IMR-90 (cell line): ENCODE results near the gene TBC1D9. TPM values are rescaled to one million over a fixed set of nuclear protein-coding genes. Genes with fewer than 3 reads are reported as not detected.
A peak's percentile ranks its signal among the peaks of the same experiment; 100 is the strongest.

Experiments used
- ATAC-seq: fragments of 200-7000 bp; cut with Tn5 transposase; 2 replicates; pipeline ENCODE4 v1.9.1; 2020; ENCODE audit warnings: low read depth, mild to moderate bottlenecking, moderate library complexity
- BruUV-seq: library from RNA; stranded (reverse); fragments of 400-500 nt; replicated peaks from 2 replicates; lab custom pipeline; 2021; lab: Mats Ljungman, UMichigan
- CTCF ChIA-PET: fragments of 300-600 bp; formaldehyde crosslinking; extraction: SDS; loops from one replicate; lab custom pipeline; 2021; ENCODE audit warnings: antibody characterized with exemption; lab: Yijun Ruan, JAX
- POLR2A ChIA-PET: fragments of 300-600 bp; sonication (Branson Sonifier 250); formaldehyde crosslinking; loops from one replicate; lab custom pipeline; 2022; ENCODE audit warnings: antibody characterized with exemption; ENCODE audit not compliant: unreplicated experiment; lab: Charles Lee
- DNase-seq: peaks from one replicate; pipeline ENCODE4 v3.0.0; 2013
- H2AFZ ChIP-seq: replicated peaks from 2 replicates; pipeline ENCODE3; 2013; ENCODE audit warnings: low read length, mild to moderate bottlenecking; ENCODE audit not compliant: poor library complexity
- H2AK5ac ChIP-seq: 2 replicates; pipeline ENCODE4 v1.6.1; 2013; ENCODE audit warnings: low read depth, low read length, inconsistent platforms
- H2AK9ac ChIP-seq: replicated peaks from 2 replicates; pipeline ENCODE3; 2013; ENCODE audit warnings: mild to moderate bottlenecking, low read depth, low read length, moderate library complexity; ENCODE audit not compliant: poor library complexity
- H2BK120ac ChIP-seq: 2 replicates; pipeline ENCODE4 v1.6.1; 2013; ENCODE audit warnings: low read depth, low read length, inconsistent platforms
- H2BK15ac ChIP-seq: 3 replicates; pipeline ENCODE4 v1.6.1; 2013; ENCODE audit warnings: low read depth, low read length, inconsistent platforms
- H2BK20ac ChIP-seq: 2 replicates; pipeline ENCODE4 v1.6.1; 2013; ENCODE audit warnings: low read depth, mild to moderate bottlenecking, inconsistent platforms, low read length, moderate library complexity
- H2BK5ac ChIP-seq: 2 replicates; pipeline ENCODE4 v1.6.1; 2013; ENCODE audit warnings: mild to moderate bottlenecking, low read depth, low read length, inconsistent platforms; ENCODE audit not compliant: poor library complexity, severe bottlenecking
- H3K14ac ChIP-seq: replicated peaks from 2 replicates; pipeline ENCODE4 v1.6.1; 2013; ENCODE audit warnings: low read depth, low read length, inconsistent platforms
- H3K18ac ChIP-seq: 2 replicates; pipeline ENCODE4 v1.6.1; 2013; ENCODE audit warnings: low read depth, low read length, control low read depth
- H3K23ac ChIP-seq: 2 replicates; pipeline ENCODE4 v1.6.1; 2013; ENCODE audit warnings: low read depth, low read length, inconsistent platforms
- H3K27ac ChIP-seq: 2 replicates; pipeline ENCODE4 v1.5.1; 2013; ENCODE audit warnings: mild to moderate bottlenecking, control low read depth, low read length; ENCODE audit not compliant: insufficient read depth
- H3K27me3 ChIP-seq: 2 replicates; pipeline ENCODE4 v1.6.1; 2013; ENCODE audit warnings: low read length; ENCODE audit not compliant: control insufficient read depth, insufficient read depth
- H3K36me3 ChIP-seq: 2 replicates; pipeline ENCODE4 v1.6.1; 2013; ENCODE audit warnings: low read length, mixed read lengths; ENCODE audit not compliant: control insufficient read depth, insufficient read depth
- H3K4ac ChIP-seq: 2 replicates; pipeline ENCODE4 v1.6.1; 2013; ENCODE audit warnings: low read depth, low read length, inconsistent platforms
- H3K4me1 ChIP-seq: 2 replicates; pipeline ENCODE4 v1.6.1; 2013; ENCODE audit warnings: low read length, mixed read lengths; ENCODE audit not compliant: control insufficient read depth, insufficient read depth
- H3K4me2 ChIP-seq: 2 replicates; pipeline ENCODE4 v1.6.1; 2013; ENCODE audit warnings: low read depth, mild to moderate bottlenecking, control low read depth, low read length, moderate library complexity
- H3K4me3 ChIP-seq: 2 replicates; pipeline ENCODE4 v1.5.1; 2013; ENCODE audit warnings: low read depth, mild to moderate bottlenecking, control low read depth, low read length, moderate library complexity; ENCODE audit not compliant: insufficient read depth
- H3K56ac ChIP-seq: 2 replicates; pipeline ENCODE4 v1.6.1; 2013; ENCODE audit warnings: low read length, inconsistent platforms; ENCODE audit not compliant: insufficient read depth; ENCODE audit errors: extremely low read depth
- H3K79me1 ChIP-seq, 2 experiments: 2 replicates each; pipeline ENCODE4 v1.6.1; 2013; ENCODE audit warnings: low read length in 2 of 2, inconsistent platforms in 1 of 2, low read depth in 1 of 2
- H3K9ac ChIP-seq: 2 replicates; pipeline ENCODE4 v1.6.1; 2013; ENCODE audit warnings: low read depth, low read length, control low read depth
- H3K9me1 ChIP-seq: 2 replicates; pipeline ENCODE4 v1.6.1; 2013; ENCODE audit warnings: low read length, inconsistent platforms; ENCODE audit not compliant: insufficient read depth
- H3K9me3 ChIP-seq: 2 replicates; pipeline ENCODE4 v1.6.1; 2013; ENCODE audit warnings: low read length; ENCODE audit not compliant: control insufficient read depth, insufficient read depth
- H4K20me1 ChIP-seq: 2 replicates; pipeline ENCODE4 v1.6.1; 2013; ENCODE audit warnings: low read length, inconsistent platforms; ENCODE audit not compliant: insufficient read depth
- H4K5ac ChIP-seq: 2 replicates; pipeline ENCODE4 v1.6.1; 2013; ENCODE audit warnings: mild to moderate bottlenecking, low read depth, low read length, control low read depth
- H4K8ac ChIP-seq, 2 experiments: 2 replicates each; pipeline ENCODE4 v1.6.1; 2013; ENCODE audit warnings: low read depth in 2 of 2, low read length in 2 of 2, control low read depth in 1 of 2, inconsistent platforms in 1 of 2
- H4K91ac ChIP-seq: 2 replicates; pipeline ENCODE4 v1.6.1; 2013; ENCODE audit warnings: low read depth, low read length, inconsistent platforms; ENCODE audit not compliant: insufficient read depth
- CEBPB ChIP-seq: IDR thresholded peaks from 2 replicates; pipeline ENCODE4 v1.6.1; 2012; ENCODE audit warnings: low read depth, low read length, improper control_type of control experiment
- ELK1 ChIP-seq: fragments of 150-350 bp; IDR thresholded peaks from 2 replicates; pipeline ENCODE4 v1.6.1; 2016; ENCODE audit warnings: low read depth, mild to moderate bottlenecking, low read length, moderate library complexity, borderline replicate concordance
- MXI1 ChIP-seq: IDR thresholded peaks from 2 replicates; pipeline ENCODE4 v1.6.1; 2012; ENCODE audit warnings: low read depth, mild to moderate bottlenecking, low read length, moderate library complexity, borderline replicate concordance
- NFE2L2 ChIP-seq: fragments of 150-350 bp; IDR thresholded peaks from 2 replicates; pipeline ENCODE4 v1.6.1; 2016; ENCODE audit warnings: low read depth, mild to moderate bottlenecking, low read length
- POLR2A ChIP-seq: IDR thresholded peaks from 2 replicates; pipeline ENCODE4 v1.6.1; 2012; ENCODE audit warnings: mild to moderate bottlenecking, low read depth, low read length
- SMC3 ChIP-seq: fragments of 150-350 bp; IDR thresholded peaks from 2 replicates; pipeline ENCODE4 v1.6.1; 2016; ENCODE audit warnings: low read depth, mild to moderate bottlenecking, antibody characterized with exemption, low read length, moderate library complexity
- WGBS, 2 experiments: methylation state at CpG; one replicate each; pipeline versions ENCODE4 v1.1.5 to v1.1.7; 2013; ENCODE audit warnings: missing lambda C conversion rate in 2 of 2; ENCODE audit not compliant: insufficient read length in 1 of 2; ENCODE audit errors: extremely low coverage in 2 of 2; 5-methylcytosine and 5-hydroxymethylcytosine counted together
- dilution Hi-C: fragments of 300-500 bp; cut with HindIII; formaldehyde crosslinking; loops from one replicate; pipeline ENCODE4 v1.14.3; 2018; ENCODE audit warnings: low sequenced_read_pairs; ENCODE audit not compliant: unreplicated experiment
- in situ Hi-C: fragments of 300-500 bp; cut with MboI; formaldehyde crosslinking; loops from 3 replicates; pipeline ENCODE4 v1.14.3; 2019; ENCODE audit warnings: low sequenced_read_pairs, inconsistent platforms, mixed read lengths
- intact Hi-C: fragments of 100-400 bp; cut with micrococcal nuclease; formaldehyde crosslinking; loops from 2 replicates; pipeline ENCODE4 v1.10.0; 2022
- polyA plus RNA-seq, 3 experiments: library from polyadenylated mRNA; depleted of rRNA; stranded (reverse); fragments of >200 nt; gene quantifications; 2 replicates each; pipeline ENCODE4 v1.2.3, GENCODE V29; 2012; ENCODE audit warnings: low replicate concordance in 1 of 3
- total RNA-seq: library from RNA; depleted of rRNA; stranded (reverse); fragments of >200 nt; gene quantifications from 2 replicates; pipeline ENCODE4 v1.2.3, GENCODE V29; 2012
- TF ChIP-seq, protein P1 (sequence below): fragments of 150-350 bp; IDR thresholded peaks from 2 replicates; pipeline ENCODE4 v1.6.1; 2017; ENCODE audit warnings: mild to moderate bottlenecking, antibody characterized with exemption, low read length, low read depth

TBC1D9 gene
- total and polyA plus RNA-seq, 2 of the 4 experiments (the other 2 are of a cell fraction), result 11.7 to 15.2 TPM

DNA sequence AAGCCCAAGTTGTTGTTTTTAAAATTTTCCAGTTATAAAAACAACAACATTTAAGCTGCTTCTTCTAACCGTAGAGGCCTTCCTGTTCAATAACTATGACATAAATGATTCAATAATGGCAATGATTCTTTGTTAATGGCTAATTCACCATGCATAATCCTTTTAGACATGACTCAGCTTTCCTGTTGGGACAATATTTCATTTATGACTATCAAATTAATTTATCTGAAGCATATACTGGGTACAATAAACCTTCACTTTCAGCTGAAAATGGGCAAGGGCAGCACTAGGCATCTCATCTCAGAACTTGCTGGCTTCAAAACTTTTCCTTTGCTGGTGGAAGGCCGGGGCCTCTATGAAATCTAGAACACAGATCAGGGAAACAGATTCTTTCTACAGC lies 38.9 kb downstream of the TBC1D9 start:
- Histone ChIP-seq H3K79me1 (peaks cover 22 to 31% of the 10 kb centered on the region in 2 experiments; a peak in 2 of 4 replicates), H3K4me3 (no peak overlapping the region), H2BK20ac (no peak overlapping the region), H2AK9ac (no peak overlapping the region), H3K4ac (no peak overlapping the region), H4K91ac (no peak overlapping the region), H3K4me2 (no peak overlapping the region), H3K4me1 (peaks cover 7% of the 10 kb centered on the region), H3K9me1 (peaks cover 11% of the 10 kb centered on the region), H3K56ac (no peak overlapping the region), H4K20me1 (no peaks in the 10 kb centered on the region; the same call in 1 of the 2 replicates), H2BK15ac (no peak overlapping the region), H3K27me3 (no peaks in the 10 kb centered on the region), H3K23ac (no peak overlapping the region), H2BK120ac (no peak overlapping the region), H4K5ac (no peak overlapping the region), H3K9me3 (no peaks in the 10 kb centered on the region), H2AFZ (no peak overlapping the region), H3K27ac (no peak overlapping the region), H2AK5ac (no peak overlapping the region), H3K9ac (no peak overlapping the region), H3K18ac (no peak overlapping the region), H4K8ac (no peak overlapping the region), H3K36me3 (no peaks in the 10 kb centered on the region), H3K14ac (no peak overlapping the region), H2BK5ac (no peak overlapping the region)
- dilution Hi-C loops, result no loop called here
- no peak for DNase-seq
- TF ChIP-seq ELK1 (no peak), CEBPB (no peak), NFE2L2 (peak; percentile 27; the same call in 1 of the 2 replicates), SMC3 (no peak), POLR2A (no peak), MXI1 (no peak)
- TF ChIP-seq, protein P1, sequence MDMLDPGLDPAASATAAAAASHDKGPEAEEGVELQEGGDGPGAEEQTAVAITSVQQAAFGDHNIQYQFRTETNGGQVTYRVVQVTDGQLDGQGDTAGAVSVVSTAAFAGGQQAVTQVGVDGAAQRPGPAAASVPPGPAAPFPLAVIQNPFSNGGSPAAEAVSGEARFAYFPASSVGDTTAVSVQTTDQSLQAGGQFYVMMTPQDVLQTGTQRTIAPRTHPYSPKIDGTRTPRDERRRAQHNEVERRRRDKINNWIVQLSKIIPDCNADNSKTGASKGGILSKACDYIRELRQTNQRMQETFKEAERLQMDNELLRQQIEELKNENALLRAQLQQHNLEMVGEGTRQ, result no peak
- BruUV-seq, result no TSS peak
- no peak for ATAC-seq
- in situ Hi-C loops, result no loop called here
- intact Hi-C loops, result no loop called here
- ChIA-PET CTCF (no interaction called here), POLR2A (no interaction called here)
- WGBS, 2 experiments, result no CpG with 5 or more reads among the region's 2 CpGs
